ENCODE measurements around the gene PDE8A. TPM values are rescaled to one million over a fixed set of nuclear protein-coding genes. Genes with fewer than 3 reads are reported as not detected.

PDE8A gene
- total RNA-seq, 2 experiments from 2014 or later: 28.3 to 32.3 TPM

DNA sequence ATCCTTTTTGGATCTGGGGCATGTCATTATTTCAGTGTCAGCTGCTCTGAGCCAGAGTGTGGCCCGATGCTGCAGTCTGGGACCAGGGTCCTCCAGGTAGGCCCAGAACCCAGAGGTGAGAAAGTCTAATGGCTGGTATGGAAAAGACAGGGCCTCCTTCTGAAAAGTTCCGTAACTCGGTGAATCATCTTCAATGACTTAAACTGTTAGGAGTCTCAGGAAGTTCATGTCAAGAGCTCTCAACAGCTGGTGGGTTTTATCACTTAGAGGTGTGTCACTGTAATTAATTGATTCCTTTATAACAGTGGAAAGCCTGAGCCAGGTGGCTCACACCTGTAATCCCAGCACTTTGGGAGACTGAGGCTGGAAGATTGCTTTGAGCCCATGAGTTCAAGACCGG lies 28.5 kb upstream of the PDE8A start:
- ChIA-PET POLR2A (interaction anchor here (0.7 to 1.4 kb wide), 3 partner anchors 35 to 372 kb away, joined by 3 to 4 read pairs (median 4); no protein-coding TSS in a partner anchor), CTCF (ENCODE audit: unreplicated experiment) (no interaction called here)
- Histone ChIP-seq H3K79me2 (ENCODE audit: insufficient read depth, low read depth, low read length) (no peaks in the 10 kb centered on the region), H3K9me3 (ENCODE audit: low read length) (no peaks in the 10 kb centered on the region), H3K4me3 (ENCODE audit: low read depth, low read length, poor library complexity, severe bottlenecking) (no peak overlapping the region), H3K27ac (ENCODE audit: low read depth, low read length, poor library complexity, severe bottlenecking) (no peak overlapping the region), H3K9me2 (ENCODE audit: insufficient read depth, low read length) (no peaks in the 10 kb centered on the region), H3K4me2 (ENCODE audit: low read length) (no peak overlapping the region), H2AFZ (ENCODE audit: low read length) (no peak overlapping the region), H3K4me1 (ENCODE audit: insufficient read depth, low read length, poor library complexity, severe bottlenecking) (no peaks in the 10 kb centered on the region), H3K36me3 (ENCODE audit: insufficient read depth, low read length) (no peaks in the 10 kb centered on the region), H4K20me1 (ENCODE audit: insufficient read depth, low read length) (no peaks in the 10 kb centered on the region)
- no peak for DNase-seq (ENCODE audit: low spot score)
- intact Hi-C loops (cut with micrococcal nuclease; ENCODE audit: unreplicated experiment): no loop called here
- TF ChIP-seq EZH2phosphoT487 (IDR thresholded peaks at IDR 0.05; ENCODE audit: borderline replicate concordance, low read depth, low read length): no peak
- TF ChIP-seq, protein P1, sequence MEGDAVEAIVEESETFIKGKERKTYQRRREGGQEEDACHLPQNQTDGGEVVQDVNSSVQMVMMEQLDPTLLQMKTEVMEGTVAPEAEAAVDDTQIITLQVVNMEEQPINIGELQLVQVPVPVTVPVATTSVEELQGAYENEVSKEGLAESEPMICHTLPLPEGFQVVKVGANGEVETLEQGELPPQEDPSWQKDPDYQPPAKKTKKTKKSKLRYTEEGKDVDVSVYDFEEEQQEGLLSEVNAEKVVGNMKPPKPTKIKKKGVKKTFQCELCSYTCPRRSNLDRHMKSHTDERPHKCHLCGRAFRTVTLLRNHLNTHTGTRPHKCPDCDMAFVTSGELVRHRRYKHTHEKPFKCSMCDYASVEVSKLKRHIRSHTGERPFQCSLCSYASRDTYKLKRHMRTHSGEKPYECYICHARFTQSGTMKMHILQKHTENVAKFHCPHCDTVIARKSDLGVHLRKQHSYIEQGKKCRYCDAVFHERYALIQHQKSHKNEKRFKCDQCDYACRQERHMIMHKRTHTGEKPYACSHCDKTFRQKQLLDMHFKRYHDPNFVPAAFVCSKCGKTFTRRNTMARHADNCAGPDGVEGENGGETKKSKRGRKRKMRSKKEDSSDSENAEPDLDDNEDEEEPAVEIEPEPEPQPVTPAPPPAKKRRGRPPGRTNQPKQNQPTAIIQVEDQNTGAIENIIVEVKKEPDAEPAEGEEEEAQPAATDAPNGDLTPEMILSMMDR (conservative IDR thresholded peaks at IDR 0.05; ENCODE audit: low read length): no peak
- no TSS peak for BruUV-seq (replicated peaks)

DNA sequence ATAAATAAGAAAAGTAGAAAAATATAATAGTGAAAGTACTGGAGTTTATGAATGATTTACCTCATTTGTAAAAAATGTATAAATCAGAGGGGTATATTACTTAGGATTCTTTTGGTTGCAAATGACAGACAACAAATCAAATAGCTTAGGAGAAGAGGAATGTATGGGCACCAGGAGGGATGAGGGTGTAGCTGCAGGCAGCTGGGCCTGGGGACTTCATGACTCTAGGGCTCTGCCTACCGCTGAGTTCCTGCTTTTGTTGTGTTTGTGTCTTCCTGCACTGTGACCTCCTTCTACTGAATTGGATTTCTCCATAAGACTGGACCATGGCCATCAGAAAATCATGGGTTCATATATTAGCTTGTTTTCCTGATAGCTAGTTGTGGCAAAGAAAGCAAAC lies 27.9 kb upstream of the PDE8A start:
- no peaks in the 10 kb centered on the region for H3K9me3 ChIP-seq (ENCODE audit: low read length)

More for the DNA sequence above, 27.9 kb upstream of the PDE8A start:
- no peak overlapping the region for H3K4me2 ChIP-seq (ENCODE audit: low read length)
- H3K9me2 ChIP-seq (ENCODE audit: insufficient read depth, low read length): no peaks in the 10 kb centered on the region
- no peaks in the 10 kb centered on the region for H4K20me1 ChIP-seq (ENCODE audit: insufficient read depth, low read length)
- H3K4me3 ChIP-seq (ENCODE audit: low read depth, low read length, poor library complexity, severe bottlenecking): no peak overlapping the region
- no peak overlapping the region for H2AFZ ChIP-seq (ENCODE audit: low read length)
- H3K36me3 ChIP-seq (ENCODE audit: insufficient read depth, low read length): no peaks in the 10 kb centered on the region
- H3K27ac ChIP-seq (ENCODE audit: low read depth, low read length, poor library complexity, severe bottlenecking): no peak overlapping the region
- BruUV-seq (replicated peaks): no TSS peak
- no peaks in the 10 kb centered on the region for H3K4me1 ChIP-seq (ENCODE audit: insufficient read depth, low read length, poor library complexity, severe bottlenecking)
- no peak for DNase-seq (ENCODE audit: low spot score)
- ChIA-PET CTCF (ENCODE audit: unreplicated experiment) (no interaction called here), POLR2A (interaction anchor here (1.1 to 1.4 kb wide), 2 partner anchors 34 to 128 kb away, joined by 3 to 4 read pairs; no protein-coding TSS in a partner anchor)
- TF ChIP-seq, protein P1 (conservative IDR thresholded peaks at IDR 0.05; ENCODE audit: low read length): no peak
- no peak for TF ChIP-seq EZH2phosphoT487 (IDR thresholded peaks at IDR 0.05; ENCODE audit: borderline replicate concordance, low read depth, low read length)
- intact Hi-C loops (cut with micrococcal nuclease; ENCODE audit: unreplicated experiment): no loop called here
- H3K79me2 ChIP-seq (ENCODE audit: insufficient read depth, low read depth, low read length): no peaks in the 10 kb centered on the region
